H1 (cell line): ENCODE results near the gene GDPGP1. TPM values are rescaled to one million over a fixed set of nuclear protein-coding genes. Genes with fewer than 3 reads are reported as not detected.

Experiments used
- CTCF ChIA-PET: fragments of 300-600 bp; sonication (Branson Sonifier 250); formaldehyde crosslinking; loops from one replicate; lab custom pipeline; 2021; ENCODE audit not compliant: partially characterized antibody; lab: Charles Lee
- POLR2A ChIA-PET: fragments of 300-600 bp; sonication (Branson Sonifier 250); formaldehyde crosslinking; loops from one replicate; lab custom pipeline; 2021; ENCODE audit warnings: inconsistent platforms; ENCODE audit not compliant: partially characterized antibody; lab: Charles Lee
- DNase-seq, 2 experiments: peaks; one replicate each; pipeline versions ENCODE4 v3.0.0 to v3.0.0-alpha.2; 2010 to 2022; ENCODE audit warnings: low spot score in 2 of 2, low read depth in 1 of 2, mixed read lengths in 1 of 2
- FAIRE-seq: peaks from 2 replicates; lab custom pipeline; 2011; peaks lifted over from hg19 to GRCh38; lab: Jason Lieb, UNC
- H2AFZ ChIP-seq: 2 replicates; pipeline ENCODE4 v1.8.1; 2012; ENCODE audit warnings: low read length, inconsistent platforms
- H2AK5ac ChIP-seq: 2 replicates; pipeline ENCODE4 v1.6.1; 2013; ENCODE audit warnings: low read depth, low read length
- H2BK120ac ChIP-seq: replicated peaks from 2 replicates; pipeline ENCODE3; 2013; ENCODE audit warnings: low read depth, low read length, inconsistent platforms
- H2BK12ac ChIP-seq: 2 replicates; pipeline ENCODE4 v1.6.1; 2013; ENCODE audit warnings: low read depth, low read length
- H2BK15ac ChIP-seq: 2 replicates; pipeline ENCODE4 v1.6.1; 2013; ENCODE audit warnings: low read length
- H2BK20ac ChIP-seq: 2 replicates; pipeline ENCODE4 v1.6.1; 2013; ENCODE audit warnings: low read length
- H2BK5ac ChIP-seq: 2 replicates; pipeline ENCODE4 v1.6.1; 2013; ENCODE audit warnings: low read depth, low read length
- H3K14ac ChIP-seq: 2 replicates; pipeline ENCODE4 v1.6.1; 2013; ENCODE audit warnings: inconsistent platforms; ENCODE audit not compliant: insufficient read length
- H3K18ac ChIP-seq: 2 replicates; pipeline ENCODE4 v1.6.1; 2013; ENCODE audit warnings: low read length; ENCODE audit errors: extremely low read depth
- H3K23ac ChIP-seq: 2 replicates; pipeline ENCODE4 v1.6.1; 2013; ENCODE audit warnings: inconsistent platforms; ENCODE audit not compliant: insufficient read length
- H3K23me2 ChIP-seq: 2 replicates; pipeline ENCODE4 v1.6.1; 2013; ENCODE audit warnings: low read depth, low read length
- H3K27ac ChIP-seq: 2 replicates; pipeline ENCODE4 v1.6.1; 2011; ENCODE audit warnings: low read depth, low read length, inconsistent platforms
- H3K27me3 ChIP-seq, 4 experiments: replicated peaks in 1 of 4; 1 replicate in 1 of 4; 2 replicates in 3 of 4; pipeline versions ENCODE4 v1.6.1 to v1.8.1; 2011 to 2013; ENCODE audit warnings: low read length in 3 of 4, mild to moderate bottlenecking in 3 of 4, inconsistent platforms in 2 of 4, mixed read lengths in 2 of 4, moderate library complexity in 1 of 4; ENCODE audit not compliant: control insufficient read depth in 3 of 4, insufficient read depth in 3 of 4; ENCODE audit errors: extremely low read depth in 1 of 4
- H3K36me3 ChIP-seq, 4 experiments: 2 replicates each; pipeline versions ENCODE4 v1.6.1 to v1.8.1; 2011 to 2013; ENCODE audit warnings: mild to moderate bottlenecking in 4 of 4, low read length in 3 of 4, moderate library complexity in 2 of 4, control low read depth in 1 of 4, inconsistent platforms in 1 of 4; ENCODE audit not compliant: insufficient read depth in 4 of 4, control insufficient read depth in 2 of 4
- H3K4ac ChIP-seq: replicated peaks from 2 replicates; pipeline ENCODE3; 2013; ENCODE audit warnings: low read length, low read depth, mixed read lengths, inconsistent platforms; ENCODE audit not compliant: insufficient read length
- H3K4me1 ChIP-seq, 4 experiments: replicated peaks in 1 of 4; 1 replicate in 1 of 4; 2 replicates in 3 of 4; pipeline versions ENCODE4 v1.6.1 to v1.8.1; 2011 to 2013; ENCODE audit warnings: low read length in 3 of 4, inconsistent platforms in 2 of 4, mixed read lengths in 1 of 4; ENCODE audit not compliant: insufficient read depth in 4 of 4, control insufficient read depth in 3 of 4
- H3K4me2 ChIP-seq, 2 experiments: 2 replicates each; pipeline versions ENCODE4 v1.6.1 to v1.8.1; 2011 to 2013; ENCODE audit warnings: low read depth in 2 of 2, low read length in 2 of 2, control low read depth in 1 of 2, inconsistent platforms in 1 of 2, mild to moderate bottlenecking in 1 of 2; ENCODE audit not compliant: insufficient read depth in 1 of 2
- H3K4me3 ChIP-seq, 4 experiments: fragments of 200-600, 300-600 bp in 1 of 4; sonication (generic), shearing (Covaris generic), sonication (Bioruptor Twin) in 1 of 4; 2 replicates each; pipeline versions ENCODE4 v1.5.1 to v1.8.1; 2011 to 2016; ENCODE audit warnings: low read length in 4 of 4, low read depth in 3 of 4, control low read depth in 2 of 4, inconsistent platforms in 2 of 4, mild to moderate bottlenecking in 2 of 4, mixed read lengths in 1 of 4, moderate library complexity in 1 of 4; ENCODE audit not compliant: insufficient read depth in 2 of 4; ENCODE audit errors: extremely low read depth in 1 of 4
- H3K56ac ChIP-seq: replicated peaks from 2 replicates; pipeline ENCODE3; 2013; ENCODE audit warnings: low read depth, mild to moderate bottlenecking, mixed read lengths, low read length, inconsistent platforms; ENCODE audit not compliant: insufficient read length
- H3K79me1 ChIP-seq: 2 replicates; pipeline ENCODE4 v1.6.1; 2013; ENCODE audit warnings: low read depth, low read length, control low read depth
- H3K79me2 ChIP-seq, 2 experiments: 2 replicates each; pipeline versions ENCODE4 v1.6.1 to v1.8.1; 2012 to 2013; ENCODE audit warnings: low read length in 2 of 2, mild to moderate bottlenecking in 2 of 2, inconsistent platforms in 1 of 2; ENCODE audit not compliant: insufficient read depth in 2 of 2, control insufficient read depth in 1 of 2
- H3K9ac ChIP-seq, 4 experiments: replicated peaks in 1 of 4; 1 replicate in 1 of 4; 2 replicates in 3 of 4; pipeline versions ENCODE4 v1.6.1 to v1.8.1; 2011 to 2013; ENCODE audit warnings: low read depth in 3 of 4, low read length in 3 of 4, control low read depth in 2 of 4, mild to moderate bottlenecking in 2 of 4, moderate library complexity in 2 of 4, inconsistent platforms in 1 of 4; ENCODE audit errors: extremely low read depth in 1 of 4
- H3K9me3 ChIP-seq, 2 experiments: 2 replicates each; pipeline versions ENCODE4 v1.6.1 to v1.8.1; 2012 to 2013; ENCODE audit warnings: mild to moderate bottlenecking in 2 of 2, moderate library complexity in 2 of 2, control low read depth in 1 of 2, inconsistent platforms in 1 of 2, low read depth in 1 of 2, low read length in 1 of 2, mixed read lengths in 1 of 2; ENCODE audit not compliant: insufficient read depth in 2 of 2
- H4K20me1 ChIP-seq, 2 experiments: replicated peaks in 1 of 2; 2 replicates each; pipeline versions ENCODE3 to v1.8.1; 2011 to 2013; ENCODE audit warnings: inconsistent platforms in 2 of 2, low read length in 2 of 2, mild to moderate bottlenecking in 1 of 2; ENCODE audit not compliant: insufficient read depth in 2 of 2, control insufficient read depth in 1 of 2
- H4K5ac ChIP-seq: 2 replicates; pipeline ENCODE4 v1.6.1; 2013; ENCODE audit warnings: low read length, low read depth, mixed read lengths, inconsistent platforms; ENCODE audit not compliant: insufficient read length
- H4K8ac ChIP-seq: 2 replicates; pipeline ENCODE4 v1.8.0; 2013; ENCODE audit warnings: mild to moderate bottlenecking, moderate library complexity, low read length, inconsistent platforms; ENCODE audit not compliant: insufficient read depth; ENCODE audit errors: extremely low read depth
- H4K91ac ChIP-seq: replicated peaks from 2 replicates; pipeline ENCODE3; 2013; ENCODE audit warnings: low read length, mixed read lengths, inconsistent platforms; ENCODE audit not compliant: insufficient read length
- CBX8 ChIP-seq: fragments of 300-800, 300-1000 bp; sonication (generic); IDR thresholded peaks from 2 replicates; pipeline ENCODE4 v1.7.1; 2016; ENCODE audit warnings: low read depth, low read length, borderline replicate concordance
- GABPA ChIP-seq: IDR thresholded peaks from 2 replicates; pipeline ENCODE4 v1.6.1; 2011; ENCODE audit warnings: mild to moderate bottlenecking, low read length, moderate library complexity, borderline replicate concordance; ENCODE audit not compliant: insufficient read depth
- KDM5A ChIP-seq: fragments of 200-600 bp; IDR thresholded peaks from 2 replicates; pipeline ENCODE4 v1.7.1; 2012; ENCODE audit warnings: mild to moderate bottlenecking, low read length, inconsistent platforms, mixed read lengths
- NANOG ChIP-seq: IDR thresholded peaks from 2 replicates; pipeline ENCODE4 v1.6.1; 2011; ENCODE audit warnings: low read length, low read depth, mild to moderate bottlenecking, inconsistent platforms; ENCODE audit not compliant: insufficient read depth, poor library complexity, severe bottlenecking
- SIN3A ChIP-seq, 2 experiments: IDR thresholded peaks in 1 of 2; conservative IDR thresholded peaks in 1 of 2; 2 replicates each; pipeline ENCODE4 v1.6.1; 2011 to 2012; ENCODE audit warnings: low read length in 2 of 2, improper control_type of control experiment in 1 of 2, low read depth in 1 of 2, mild to moderate bottlenecking in 1 of 2
- WGBS, 2 experiments: shearing (Covaris generic) in 1 of 2; methylation state at CpG; one replicate each; pipeline versions ENCODE4 v1.1.6 to v1.1.7; 2013 to 2015; ENCODE audit warnings: low lambda C conversion rate in 2 of 2, mixed read lengths in 2 of 2, inconsistent platforms in 1 of 2, low coverage in 1 of 2, missing lambda C conversion rate in 1 of 2; ENCODE audit not compliant: insufficient replicate concordance in 2 of 2, insufficient coverage in 1 of 2, insufficient read length in 1 of 2; ENCODE audit errors: extremely low coverage in 1 of 2, missing lambda C conversion rate in 1 of 2; 5-methylcytosine and 5-hydroxymethylcytosine counted together
- polyA plus RNA-seq, 7 experiments: library from polyadenylated mRNA; depleted of rRNA in 3 of 7; stranded (reverse) in 5 of 7; unstranded in 2 of 7; fragments of >200 nt in 5 of 7; fragments of 200-250 nt in 2 of 7; gene quantifications; 1 replicate in 5 of 7; 2 replicates in 1 of 7; 4 replicates in 1 of 7; pipeline versions ENCODE4 v1.2.1 to v1.2.3, GENCODE V29; 2011 to 2013; ENCODE audit warnings: missing spikeins in 2 of 7, mixed read lengths in 2 of 7
- total RNA-seq: library from RNA; stranded (reverse); fragmentation: NEBNext Ultra II Directional; extraction: Animal tissue kit (Norgen Biotek cat#: 25700); gene quantifications from 2 replicates; pipeline ENCODE4 v1.2.1, GENCODE V29; 2021

GDPGP1 gene
- total and polyA plus RNA-seq, 2 of the 8 experiments (the other 6 are each of a cell fraction or from before 2014, with no cell fraction given), result 1.8 to 5.6 TPM

DNA sequence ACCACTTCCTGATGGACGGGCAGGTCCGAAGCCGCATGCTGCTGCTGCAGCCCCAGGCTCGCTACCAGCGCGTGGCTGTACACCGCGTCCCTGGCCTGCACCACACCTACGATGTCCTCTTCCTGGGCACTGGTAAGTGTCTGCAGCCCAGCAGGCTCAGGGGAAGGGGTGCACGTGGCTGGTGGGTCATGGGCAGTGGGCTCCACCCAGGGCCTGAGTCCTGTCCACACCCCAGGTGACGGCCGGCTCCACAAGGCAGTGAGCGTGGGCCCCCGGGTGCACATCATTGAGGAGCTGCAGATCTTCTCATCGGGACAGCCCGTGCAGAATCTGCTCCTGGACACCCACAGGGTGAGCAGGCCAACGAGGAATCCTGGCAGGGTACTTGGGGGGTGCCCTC lies 9.0 kb upstream of the GDPGP1 start:
- Histone ChIP-seq H4K5ac (no peak overlapping the region), H2AFZ (no peak overlapping the region), H4K20me1 (peaks cover 0 to 6% of the 10 kb centered on the region in 2 experiments), H3K23ac (no peak overlapping the region), H2BK120ac (no peak overlapping the region), H3K79me2 (no peaks in the 10 kb centered on the region), H4K91ac (no peak overlapping the region), H3K23me2 (no peaks in the 10 kb centered on the region), H4K8ac (no peak overlapping the region), H2BK20ac (no peak overlapping the region), H3K14ac (no peak overlapping the region), H3K4me1 (no peaks in the 10 kb centered on the region), H3K27me3 (no peaks in the 10 kb centered on the region), H3K4ac (no peak overlapping the region), H2BK15ac (no peak overlapping the region), H2BK12ac (no peak overlapping the region), H3K9ac (no peak overlapping the region), H2AK5ac (no peak overlapping the region), H2BK5ac (no peak overlapping the region; the same call in 1 of the 2 replicates), H3K27ac (no peak overlapping the region), H3K4me3 (no peak overlapping the region), H3K9me3 (no peaks in the 10 kb centered on the region), H3K36me3 (peaks cover 11 to 51% (median 36%) of the 10 kb centered on the region in 4 experiments; a peak in 7 of 8 replicates), H3K79me1 (no peaks in the 10 kb centered on the region), H3K56ac (no peak overlapping the region), H3K4me2 (no peak overlapping the region), H3K18ac (no peak overlapping the region)
- FAIRE-seq (no peak), DNase-seq (no peak)
- CTCF ChIA-PET, result interaction anchor here (1.0 to 1.3 kb wide), 2 partner anchors 139 to 154 kb away, joined by 3 read pairs; no protein-coding TSS in a partner anchor
- POLR2A ChIA-PET, result no interaction called here
- WGBS, 2 experiments, result 93% methylated on average over 17 of the region's 17 CpGs; no CpG with 5 or more reads in 1 of the 2 experiments
- TF ChIP-seq NANOG (no peak), SIN3A (conservative IDR thresholded peaks at IDR 0.05 in 1 of 2, IDR thresholded peaks at IDR 0.05 in 1 of 2; ENCODE audit: low read depth in 1 of 2, low read length in 2 of 2) (no peak), GABPA (no peak), KDM5A (no peak), CBX8 (no peak)
